Middle frontal gyrus (tissue), 1 donor: ENCODE results near the gene ARHGAP5.
"Not testable (repeated sequence)": the region's sequence is repeated elsewhere in the genome, so short reads cannot be mapped to it uniquely, and the experiment has no call there.

ENCODE experiments used
- DNase-seq: peaks from one replicate; pipeline ENCODE4 v3.0.0-alpha.2; 2015; ENCODE audit warnings: low spot score; ENCODE audit errors: extremely low spot score

Gene ARHGAP5

DNA sequence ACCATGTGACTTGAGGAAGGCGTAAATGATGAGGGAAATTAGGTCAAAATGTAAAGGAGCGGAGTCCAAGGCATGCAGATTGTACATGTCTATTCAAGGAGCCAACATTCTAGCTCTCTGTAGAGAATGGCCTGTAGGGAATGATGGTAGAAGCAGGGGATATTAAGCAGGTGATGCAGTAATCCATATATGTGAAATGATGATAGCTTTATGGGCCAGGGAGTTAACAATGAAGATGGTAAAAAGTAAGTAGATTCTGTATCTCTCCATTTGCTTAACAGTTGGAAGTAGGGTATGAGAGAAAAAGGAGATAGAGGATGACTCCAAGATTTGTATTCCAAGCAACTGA, 33.4 kb downstream of the ARHGAP5 start:
- no peak for DNase-seq

DNA sequence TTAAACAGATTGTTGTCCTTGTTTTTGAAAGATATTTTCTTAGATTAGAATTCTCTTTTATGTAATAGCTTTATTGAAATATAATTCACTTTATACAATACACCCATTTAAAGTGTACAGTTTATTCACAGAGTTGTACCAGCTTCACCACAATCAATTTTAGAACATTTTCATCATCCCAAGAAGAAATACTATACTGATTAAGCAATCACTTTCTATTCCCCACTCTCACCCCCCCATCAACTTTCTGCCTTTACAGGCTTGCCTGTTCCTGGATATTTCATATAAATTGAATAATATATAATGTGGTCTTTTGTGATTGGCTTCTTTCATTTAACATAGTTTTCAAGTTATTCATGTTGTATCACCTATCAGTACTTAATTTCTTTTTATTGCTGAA, 44.4 kb downstream of the ARHGAP5 start:
- DNase-seq: no peak

DNA sequence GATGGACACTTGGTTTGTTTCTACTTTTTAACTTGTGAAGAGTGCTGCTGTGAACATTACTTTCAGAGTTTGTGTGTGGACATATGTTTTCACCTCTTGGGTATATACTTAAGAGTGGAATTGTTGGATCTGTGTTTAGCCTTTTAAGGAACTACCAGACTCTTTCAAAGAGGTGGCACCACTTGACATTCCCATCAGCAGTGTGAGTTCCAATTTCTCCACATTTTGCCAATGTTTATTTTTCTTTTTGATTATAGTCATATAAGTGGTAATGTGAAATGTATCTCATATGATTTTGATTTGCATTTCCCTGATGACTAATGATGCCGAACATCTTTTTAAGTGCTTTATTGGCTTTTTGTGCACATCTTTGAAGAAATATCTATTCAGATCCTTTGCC, 44.8 kb downstream of the ARHGAP5 start:
- DNase-seq: no peak

DNA sequence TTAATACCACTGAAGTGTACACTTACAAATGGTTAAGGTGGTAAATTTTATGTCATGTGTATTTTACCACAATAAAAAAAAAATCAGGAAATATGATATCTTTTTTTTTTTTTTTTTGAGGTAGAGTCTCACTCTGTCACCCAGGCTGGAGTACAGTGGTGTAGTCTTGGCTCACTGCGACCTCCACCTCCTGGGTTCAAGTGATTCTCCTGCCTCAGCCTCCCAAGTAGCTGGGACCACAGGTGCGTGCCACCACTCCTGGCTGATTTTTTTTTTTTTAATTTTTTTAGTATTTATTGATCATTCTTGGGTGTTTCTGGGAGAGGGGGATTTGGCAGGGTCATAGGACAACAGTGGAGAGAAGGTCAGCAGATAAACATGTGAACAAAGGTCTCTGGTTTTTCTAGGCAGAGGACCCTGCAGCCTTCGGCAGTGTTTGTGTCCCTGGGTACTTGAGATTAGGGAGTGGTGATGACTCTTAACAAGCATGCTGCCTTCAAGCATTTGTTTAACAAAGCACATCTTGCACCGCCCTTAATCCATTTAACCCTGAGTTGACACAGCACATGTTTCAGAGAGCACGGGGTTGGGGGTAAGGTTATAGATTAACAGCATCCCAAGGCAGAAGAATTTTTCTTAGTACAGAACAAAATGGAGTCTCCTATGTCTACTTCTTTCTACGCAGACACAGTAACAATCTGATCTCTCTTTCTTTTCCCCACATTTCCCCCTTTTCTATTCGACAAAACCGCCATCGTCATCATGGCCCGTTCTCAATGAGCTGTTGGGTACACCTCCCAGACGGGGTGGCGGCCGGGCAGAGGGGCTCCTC, 50.0 kb downstream of the ARHGAP5 start:
- DNase-seq: not testable (repeated sequence)

DNA sequence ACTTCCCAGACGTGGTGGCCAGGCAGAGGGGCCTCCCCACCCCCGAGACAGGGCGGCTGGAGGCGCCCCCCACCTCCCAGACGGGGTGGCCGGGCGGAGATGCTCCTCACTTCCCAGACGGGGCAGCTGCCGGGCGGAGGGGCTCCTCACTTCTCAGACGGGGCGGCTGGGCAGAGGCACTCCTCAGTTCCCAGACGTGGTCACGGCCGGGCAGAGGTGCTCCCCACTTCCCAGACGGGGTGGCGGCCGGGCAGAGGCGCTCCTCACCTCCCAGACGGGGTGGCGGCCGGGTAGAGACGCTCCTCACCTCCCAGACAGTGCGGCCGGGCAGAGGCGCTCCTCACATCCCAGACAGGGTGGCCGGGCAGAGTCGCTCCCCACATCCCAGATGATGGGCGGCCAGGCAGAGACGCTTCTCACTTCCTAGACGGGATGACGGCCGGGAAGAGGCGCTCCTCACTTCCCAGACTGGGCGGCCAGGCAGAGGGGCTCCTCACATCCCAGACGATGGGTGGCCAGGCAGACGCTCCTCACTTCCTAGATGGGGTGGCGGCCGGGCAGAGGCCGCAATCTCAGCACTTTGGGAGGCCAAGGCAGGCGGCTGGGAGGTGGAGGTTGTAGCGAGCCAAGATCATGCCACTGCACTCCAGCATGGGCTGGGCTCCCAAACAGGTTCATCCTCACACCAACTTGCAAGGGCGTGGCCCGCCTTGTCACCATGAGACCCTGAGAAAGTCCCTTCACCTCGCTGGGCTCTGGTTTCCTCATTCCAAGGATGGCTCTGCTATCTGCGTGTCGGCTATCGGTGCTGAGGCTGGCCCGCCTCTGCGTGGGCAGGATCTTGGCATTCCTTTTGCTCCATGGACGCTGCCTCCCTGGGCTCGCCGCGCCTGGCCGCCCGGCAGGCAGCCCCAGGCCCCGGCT, 50.9 kb downstream of the ARHGAP5 start:
- not testable (repeated sequence) for DNase-seq

DNA sequence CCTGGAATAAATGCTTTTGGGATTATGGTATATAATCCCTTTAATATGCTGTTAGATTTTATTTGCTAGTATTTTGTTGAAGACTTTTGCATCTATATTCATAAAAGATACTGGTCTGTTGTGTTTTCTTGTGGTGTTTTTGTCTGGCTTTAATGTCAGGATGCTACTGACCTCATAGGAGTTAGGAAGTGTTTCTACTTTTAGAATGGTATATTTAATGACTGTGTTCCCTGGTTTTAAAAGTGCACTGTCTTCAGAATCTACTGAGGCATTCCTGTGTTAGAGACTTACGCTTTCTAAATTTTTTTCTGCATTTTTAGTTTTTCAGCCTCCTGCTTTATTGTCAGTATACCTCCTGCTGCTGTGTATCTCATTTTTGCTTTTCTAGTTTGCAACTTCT, 51.6 kb downstream of the ARHGAP5 start:
- no peak for DNase-seq

DNA sequence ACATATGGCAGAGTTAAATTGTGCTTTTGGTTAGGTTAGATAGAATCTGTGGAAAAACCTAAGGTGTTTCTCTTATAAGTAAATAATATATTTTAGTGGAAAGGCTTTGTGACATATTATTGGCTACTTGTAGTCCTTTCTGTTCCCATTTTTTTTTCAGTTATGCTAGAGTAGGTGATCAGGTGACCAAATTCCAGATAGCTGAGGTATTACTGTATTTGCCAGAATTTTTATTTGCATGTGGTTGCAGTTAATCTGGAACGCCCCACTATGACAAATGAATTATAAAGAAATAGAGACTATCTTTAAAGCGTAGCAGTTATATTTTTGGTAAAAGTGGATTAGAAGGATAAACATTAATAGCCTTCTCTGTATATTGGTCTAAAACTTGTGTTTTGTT, 52.0 kb downstream of the ARHGAP5 start:
- no peak for DNase-seq

DNA sequence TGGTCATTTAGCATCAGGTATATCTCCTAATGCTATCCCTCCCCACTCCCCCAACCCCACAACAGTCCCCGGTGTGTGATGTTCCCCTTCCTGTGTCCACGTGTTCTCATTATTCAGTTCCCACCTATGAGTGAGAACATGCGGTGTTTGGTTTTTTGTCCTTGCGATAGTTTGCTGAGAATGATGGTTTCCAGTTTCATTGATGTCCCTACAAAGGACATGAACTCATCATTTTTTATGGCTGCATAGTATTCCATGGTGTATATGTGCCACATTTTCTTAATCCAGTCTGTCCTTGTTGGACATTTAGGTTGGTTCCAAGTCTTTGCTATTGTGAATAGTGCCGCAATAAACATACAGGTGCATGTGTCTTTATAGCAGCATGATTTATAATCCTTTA, 54.6 kb downstream of the ARHGAP5 start:
- not testable (repeated sequence) for DNase-seq

DNA sequence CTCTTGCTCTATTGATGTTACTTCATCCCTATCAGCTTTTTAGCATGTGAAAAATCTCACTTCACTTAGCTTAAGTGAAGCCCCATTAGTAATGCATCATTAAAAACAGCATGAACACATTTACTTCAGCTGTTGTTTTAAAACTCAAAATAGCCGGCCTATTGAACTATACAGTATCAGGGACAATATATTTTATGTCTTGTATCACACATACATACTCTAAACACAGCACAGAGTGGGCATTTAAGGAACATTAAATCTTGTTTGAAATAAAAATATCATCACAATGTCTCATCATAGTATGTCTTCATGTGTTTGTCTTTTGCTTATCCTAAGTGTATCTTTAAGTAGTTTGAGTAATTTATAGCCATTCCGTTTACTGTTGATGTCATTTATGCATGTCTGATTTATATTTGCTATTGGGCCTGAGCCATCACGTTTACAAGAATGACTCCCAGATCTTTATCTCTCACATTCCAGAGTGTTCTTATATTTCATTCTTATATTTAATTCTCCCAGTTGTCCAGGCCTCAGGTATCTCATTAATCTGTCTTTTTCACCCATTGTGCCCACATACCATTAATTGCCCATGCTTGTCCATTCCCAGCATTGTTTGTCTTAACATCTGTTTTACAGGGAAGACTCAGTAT, 57.5 kb downstream of the ARHGAP5 start:
- no peak for DNase-seq

DNA sequence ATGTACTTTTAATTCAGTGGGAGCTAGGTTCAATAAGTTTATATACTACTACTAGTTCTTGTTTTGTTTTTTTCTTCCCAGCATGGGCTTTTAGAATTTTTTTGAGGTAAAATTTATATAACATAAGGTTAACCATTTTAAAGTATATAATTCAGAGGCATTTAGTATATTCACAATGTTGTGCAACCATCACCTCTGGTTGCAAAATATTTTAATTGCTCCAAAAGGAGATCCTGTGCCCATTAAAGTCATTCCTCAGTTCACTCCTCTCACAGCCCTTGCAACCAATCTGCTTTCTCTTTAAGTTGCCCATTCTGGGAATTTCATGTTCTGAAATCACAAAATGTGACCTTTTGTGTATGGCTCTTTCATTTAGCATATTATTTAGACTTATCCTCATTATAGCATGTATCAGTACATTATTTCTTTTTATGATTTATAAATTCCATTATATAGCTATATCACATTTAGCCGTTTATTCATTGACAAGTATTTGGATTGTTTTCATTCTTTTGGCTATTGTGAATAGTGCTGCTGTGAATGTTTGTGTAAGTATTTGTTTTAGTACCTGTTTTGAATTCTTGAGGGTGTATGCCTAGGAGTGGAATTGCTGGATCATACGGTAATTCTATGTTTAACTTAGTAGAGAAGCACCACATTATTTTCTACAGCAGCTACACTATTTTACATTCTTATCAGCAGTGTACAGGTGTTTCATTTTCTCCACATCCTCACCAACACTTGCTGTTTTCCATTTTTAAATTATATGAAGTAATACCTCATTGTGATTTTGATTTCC, 59.1 kb downstream of the ARHGAP5 start:
- DNase-seq: no peak

DNA sequence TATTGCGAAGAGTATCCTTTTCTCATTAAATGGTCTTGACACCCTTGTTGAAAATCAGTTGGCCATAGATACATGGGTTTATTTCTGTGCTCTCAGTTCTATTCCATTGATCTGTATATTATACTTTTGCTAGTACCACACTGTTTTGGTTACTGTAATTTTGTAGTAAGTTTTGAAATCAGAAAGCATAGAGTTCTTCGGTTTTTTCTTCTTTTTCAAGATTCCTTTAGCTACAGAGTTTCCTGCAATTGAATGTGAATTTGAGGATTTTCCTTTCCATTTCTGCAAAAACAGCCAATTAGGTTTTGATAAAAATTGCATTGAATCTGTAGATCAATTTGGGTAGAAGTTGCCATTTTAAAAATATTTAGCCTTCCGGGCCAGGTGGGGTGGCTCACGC, 60.2 kb downstream of the ARHGAP5 start:
- no peak for DNase-seq

DNA sequence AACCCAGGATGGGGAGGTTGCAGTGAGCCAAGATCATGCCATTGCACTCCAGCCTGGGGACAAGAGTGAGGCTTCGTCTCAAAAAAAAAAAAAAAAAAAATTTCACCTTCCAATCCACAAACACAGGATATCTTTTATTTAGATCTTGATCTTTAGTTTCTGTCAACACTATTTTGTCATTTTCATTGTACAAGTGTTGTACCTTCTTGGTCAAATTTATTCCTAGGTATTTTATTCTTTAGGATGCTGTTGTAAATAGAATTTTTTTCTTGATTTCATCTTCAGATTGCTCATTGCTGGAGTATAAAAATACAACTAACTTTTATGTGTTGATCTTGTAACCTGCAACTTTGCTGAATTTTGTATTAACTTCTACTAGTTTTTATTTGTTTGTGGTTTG, 60.8 kb downstream of the ARHGAP5 start:
- no peak for DNase-seq

DNA sequence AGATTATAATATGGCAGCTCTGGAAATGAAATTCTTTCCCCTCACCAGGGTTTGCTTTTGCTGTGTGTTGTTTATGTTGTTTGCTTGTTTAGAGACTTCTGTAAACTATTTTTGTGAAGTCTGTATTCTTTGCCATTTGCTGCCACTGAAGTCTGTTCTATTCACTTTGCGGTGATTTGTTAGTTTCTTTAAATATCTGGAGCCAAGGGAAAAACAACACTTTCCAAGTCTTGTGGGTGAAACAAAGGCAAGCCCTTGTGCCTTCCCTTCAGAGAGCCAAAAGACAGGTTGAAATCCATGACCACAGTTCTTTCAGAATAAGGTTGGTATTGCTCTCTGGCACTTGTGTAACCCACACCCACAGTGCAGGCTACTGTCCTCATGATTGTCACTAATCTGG, 65.2 kb downstream of the ARHGAP5 start:
- DNase-seq: no peak

DNA sequence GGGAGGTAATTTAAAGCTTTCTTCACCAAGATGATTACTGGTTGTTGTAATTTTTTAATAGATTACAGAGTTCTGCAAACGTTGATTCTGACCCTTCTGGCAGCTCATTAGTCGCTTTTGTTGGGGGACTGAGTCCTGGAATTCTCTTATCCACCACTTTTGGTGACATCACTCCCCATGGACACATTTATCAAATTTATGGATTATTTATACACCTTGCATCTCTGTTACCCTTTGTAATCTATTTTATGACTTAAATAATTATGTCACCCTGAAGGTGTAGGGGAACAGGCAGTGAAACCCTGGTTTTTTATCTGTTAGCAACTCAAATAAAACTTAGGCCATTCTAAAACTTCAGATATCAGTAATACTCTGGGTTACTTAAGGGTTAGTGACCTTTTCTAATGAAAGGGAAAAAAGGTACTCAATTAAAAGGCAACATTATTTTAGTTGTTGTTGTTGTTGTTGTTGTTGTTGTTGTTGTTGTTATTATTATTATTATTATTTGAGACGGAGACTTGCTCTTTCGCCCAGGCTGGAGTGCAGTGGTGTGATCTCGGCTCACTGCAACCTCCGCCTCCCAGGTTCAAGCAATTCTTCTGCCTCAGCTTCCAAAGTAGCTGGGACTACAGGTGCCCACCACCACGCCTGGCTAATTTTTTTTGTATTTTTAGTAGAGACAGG, 65.8 kb downstream of the ARHGAP5 start:
- DNase-seq: no peak

DNA sequence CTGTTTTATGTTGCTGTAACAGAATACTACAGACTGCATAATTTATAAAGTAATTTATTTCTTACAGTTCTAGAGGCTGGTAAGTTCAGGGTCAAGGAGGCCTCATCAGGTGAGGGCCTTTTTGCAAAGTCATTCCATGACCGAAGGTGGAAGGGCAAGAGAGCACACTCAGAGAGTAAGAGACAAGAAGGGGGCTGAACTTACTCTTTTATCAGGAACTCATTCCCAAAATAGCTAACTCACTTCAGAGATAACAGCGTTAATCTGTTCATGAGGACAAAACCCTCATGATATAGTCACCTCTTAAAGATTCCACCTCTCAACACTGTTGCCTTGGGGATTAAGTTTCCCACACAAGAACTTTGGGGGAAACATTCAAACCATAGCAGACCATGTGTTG, 73.3 kb downstream of the ARHGAP5 start:
- no peak for DNase-seq

DNA sequence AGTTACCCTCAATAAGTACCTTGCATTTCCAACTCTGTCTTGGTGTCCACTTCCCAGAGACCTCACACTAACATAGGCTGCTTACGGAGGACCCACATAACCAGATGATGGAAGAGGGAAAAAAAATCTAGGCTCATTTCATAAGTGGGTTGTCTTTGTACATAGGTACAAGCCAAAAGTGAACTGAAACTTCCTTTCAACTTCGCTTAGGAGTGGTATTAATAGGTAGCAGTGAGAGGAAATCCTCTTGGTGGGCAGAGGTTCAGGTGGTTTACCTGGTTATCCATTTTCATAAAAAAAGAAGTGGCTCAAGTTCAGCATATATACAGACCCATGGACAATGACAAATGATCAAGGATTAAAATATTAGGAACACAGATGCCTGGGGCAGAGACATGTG, 88.9 kb downstream of the ARHGAP5 start:
- DNase-seq: no peak

DNA sequence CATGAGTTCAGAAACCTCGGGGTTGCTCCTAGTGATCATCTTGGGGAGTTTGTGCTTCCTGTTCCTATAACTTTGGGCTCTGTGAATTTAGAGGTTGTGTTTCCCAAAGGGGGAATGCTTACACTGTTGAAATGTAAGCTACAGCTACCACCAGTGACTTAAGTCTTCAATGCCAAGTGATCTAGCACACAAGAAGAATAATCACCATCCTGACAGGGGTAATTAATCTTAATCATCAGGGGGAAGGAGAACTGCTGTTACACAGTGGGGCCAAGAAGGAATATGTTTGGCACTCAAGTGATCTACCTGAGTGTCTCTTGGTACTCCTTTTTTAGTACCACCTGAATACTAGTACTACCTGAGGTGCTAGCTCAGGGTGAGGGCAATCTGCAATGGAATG, 89.8 kb downstream of the ARHGAP5 start:
- DNase-seq: no peak

DNA sequence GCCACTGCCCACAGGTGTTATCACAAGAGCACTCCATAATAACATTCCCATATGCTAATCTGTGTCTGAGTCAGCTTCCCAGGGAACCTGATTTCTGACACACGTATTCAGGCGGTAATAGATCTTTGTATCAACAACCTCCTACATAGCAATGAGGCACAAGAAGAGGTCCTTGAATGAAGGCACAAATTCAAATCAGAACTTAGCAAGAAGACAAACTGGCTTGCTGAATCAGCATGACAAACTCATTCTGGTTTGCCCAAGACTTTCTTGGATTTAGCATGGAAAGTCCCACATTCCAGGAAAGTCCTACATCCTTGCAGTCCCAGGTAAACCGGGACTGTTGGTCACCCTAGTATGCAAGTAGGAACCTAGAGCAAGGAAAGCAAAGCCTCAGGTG, 90.8 kb downstream of the ARHGAP5 start:
- no peak for DNase-seq

DNA sequence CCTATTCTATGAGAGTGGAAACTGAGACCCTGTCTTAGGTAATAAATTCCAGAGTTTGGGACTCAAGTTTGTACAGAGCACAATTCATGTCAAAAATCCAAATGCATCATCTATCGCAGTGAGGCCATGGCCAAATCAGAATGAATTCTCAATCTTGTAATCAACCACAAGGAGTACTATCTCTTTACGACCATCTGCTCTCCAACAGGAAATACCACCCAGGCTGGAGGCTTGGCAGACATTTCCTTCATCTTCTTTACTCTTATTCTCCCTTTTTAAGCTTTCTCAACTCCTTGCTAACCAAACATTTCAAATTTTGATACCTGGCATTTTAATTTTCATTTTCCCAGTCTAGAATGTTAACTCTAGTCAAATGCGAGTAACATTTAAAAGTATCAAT, 92.1 kb downstream of the ARHGAP5 start:
- DNase-seq: no peak

DNA sequence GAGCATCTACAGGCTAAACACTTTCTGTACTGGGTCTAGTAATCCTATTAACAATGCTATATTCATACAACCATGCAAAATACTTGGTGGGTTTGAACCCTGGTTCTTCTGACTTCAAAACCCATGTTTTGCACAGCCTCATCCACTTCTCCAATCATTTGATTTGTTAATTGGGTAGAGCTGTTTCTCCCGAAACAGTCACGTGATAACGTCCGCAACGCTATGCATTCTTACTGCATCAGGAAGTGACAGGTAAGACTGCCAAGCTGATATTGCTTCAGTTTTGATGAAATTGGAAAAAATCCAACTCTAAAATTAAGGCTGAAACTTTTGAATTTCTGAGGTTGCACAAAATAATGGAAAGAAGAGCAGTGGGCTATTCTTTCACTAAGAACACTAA, 94.4 kb downstream of the ARHGAP5 start:
- DNase-seq: no peak
